ENCODE results near the gene RNF32. TPM values are rescaled to one million over a fixed set of nuclear protein-coding genes. Genes with fewer than 3 reads are reported as not detected.
A peak's percentile ranks its signal among the peaks of the same experiment; 100 is the strongest.

The RNF32 gene
- total and polyA plus RNA-seq, 4 donors, result 0.59 to 1.3 (median 0.72) TPM

- no peaks in the 10 kb centered on the region for H3K27me3 ChIP-seq (ENCODE audit: control insufficient read depth in 4 of 4, insufficient read depth in 4 of 4, low read length in 3 of 4)
- H3K36me3 ChIP-seq (ENCODE audit: control insufficient read depth in 4 of 4, insufficient read depth in 3 of 4, low read depth in 1 of 4, low read length in 3 of 4), result no peaks in the 10 kb centered on the region
- 7% methylated on average over 92 of the region's 92 CpGs for WGBS
- DNase-seq (ENCODE audit: low spot score), result peak; percentile 52
- H3K27ac ChIP-seq (ENCODE audit: low read depth in 1 of 2, low read length in 2 of 2), result peak overlapping the region; percentile 84 to 85
- no peaks in the 10 kb centered on the region for H3K9me3 ChIP-seq (ENCODE audit: control insufficient read depth in 4 of 4, low read length in 3 of 4)
- H3K4me3 ChIP-seq (ENCODE audit: low read depth in 1 of 3, low read length in 3 of 3), result peak overlapping the region; percentile 35 to 92 (median 54)
- H3K4me1 ChIP-seq (ENCODE audit: control insufficient read depth in 4 of 4, insufficient read depth in 4 of 4, low read length in 3 of 4), result peaks cover 10 to 41% (median 28%) of the 10 kb centered on the region in 4 donors
- H3K9ac ChIP-seq (ENCODE audit: low read depth in 1 of 2, low read length in 2 of 2), result peak overlapping the region; percentile 52 to 76
- no peak for TF ChIP-seq HNF4G (IDR thresholded peaks at IDR 0.05)
- no peak for TF ChIP-seq ZBTB33 (IDR thresholded peaks at IDR 0.05)
- peak in 1 of 2 donors; percentile 23 for TF ChIP-seq RAD21 (IDR thresholded peaks at IDR 0.05)
- TF ChIP-seq YY1 (IDR thresholded peaks at IDR 0.05), result peak; percentile 74
- no peak for TF ChIP-seq CTCF (IDR thresholded peaks at IDR 0.05; ENCODE audit: low read depth, low read length, missing input control)
- peak in 1 of 2 donors; percentile 8 for TF ChIP-seq HNF4A (conservative IDR thresholded peaks at IDR 0.05)
- TF ChIP-seq REST (IDR thresholded peaks at IDR 0.05), result peak; percentile 22
- no peak for TF ChIP-seq TAF1 (conservative IDR thresholded peaks at IDR 0.05)
- TF ChIP-seq FOXA2 (IDR thresholded peaks at IDR 0.05), result no peak
- no peak for TF ChIP-seq FOXA1 (IDR thresholded peaks at IDR 0.05)
- peak in 1 of 2 donors; percentile 7 for TF ChIP-seq RXRA (IDR thresholded peaks at IDR 0.05)
Measured at GRCh38 chr7:156616269-156617202, 24.0 kb upstream of the RNF32 start.

- Histone ChIP-seq H3K27me3 (ENCODE audit: control insufficient read depth in 4 of 4, insufficient read depth in 4 of 4, low read length in 3 of 4) (no peaks in the 10 kb centered on the region), H3K4me1 (ENCODE audit: control insufficient read depth in 4 of 4, insufficient read depth in 4 of 4, low read length in 3 of 4) (peaks cover 8 to 37% (median 26%) of the 10 kb centered on the region in 4 donors), H3K36me3 (ENCODE audit: control insufficient read depth in 4 of 4, insufficient read depth in 3 of 4, low read depth in 1 of 4, low read length in 3 of 4) (no peaks in the 10 kb centered on the region), H3K27ac (ENCODE audit: low read depth in 1 of 2, low read length in 2 of 2) (peak overlapping the region; percentile 84 to 85), H3K9me3 (ENCODE audit: control insufficient read depth in 4 of 4, low read length in 3 of 4) (no peaks in the 10 kb centered on the region), H3K4me3 (ENCODE audit: low read depth in 1 of 3, low read length in 3 of 3) (peak overlapping the region in 2 of 3 donors; percentile 32 to 92), H3K9ac (ENCODE audit: low read depth in 1 of 2, low read length in 2 of 2) (peak overlapping the region in 1 of 2 donors; percentile 52)
- WGBS, result 65% methylated on average over 11 of the region's 11 CpGs
- no peak for DNase-seq (ENCODE audit: low spot score)
- TF ChIP-seq FOXA1 (IDR thresholded peaks at IDR 0.05) (no peak), TAF1 (conservative IDR thresholded peaks at IDR 0.05) (no peak), GABPA (IDR thresholded peaks at IDR 0.05 in 1 of 2, conservative IDR thresholded peaks at IDR 0.05 in 1 of 2) (no peak), NR2F2 (IDR thresholded peaks at IDR 0.05) (no peak), RXRA (IDR thresholded peaks at IDR 0.05) (no peak), HNF4G (IDR thresholded peaks at IDR 0.05) (no peak), RAD21 (IDR thresholded peaks at IDR 0.05) (no peak), HNF4A (conservative IDR thresholded peaks at IDR 0.05) (no peak), ATF3 (IDR thresholded peaks at IDR 0.05) (no peak), JUND (IDR thresholded peaks at IDR 0.05) (no peak), CTCF (IDR thresholded peaks at IDR 0.05; ENCODE audit: low read depth, low read length, missing input control) (no peak), ZBTB33 (IDR thresholded peaks at IDR 0.05) (no peak)
Measured at GRCh38 chr7:156617215-156617614, 23.4 kb upstream of the RNF32 start.
